IPS-NIHi7 (cell line): Measurements from ENCODE around the gene S100A11.

Experiments used
- DNase-seq: peaks from one replicate; pipeline ENCODE4 v3.0.0; 2012; ENCODE audit warnings: mixed read lengths; ENCODE audit errors: extremely low spot score

The S100A11 gene

DNA sequence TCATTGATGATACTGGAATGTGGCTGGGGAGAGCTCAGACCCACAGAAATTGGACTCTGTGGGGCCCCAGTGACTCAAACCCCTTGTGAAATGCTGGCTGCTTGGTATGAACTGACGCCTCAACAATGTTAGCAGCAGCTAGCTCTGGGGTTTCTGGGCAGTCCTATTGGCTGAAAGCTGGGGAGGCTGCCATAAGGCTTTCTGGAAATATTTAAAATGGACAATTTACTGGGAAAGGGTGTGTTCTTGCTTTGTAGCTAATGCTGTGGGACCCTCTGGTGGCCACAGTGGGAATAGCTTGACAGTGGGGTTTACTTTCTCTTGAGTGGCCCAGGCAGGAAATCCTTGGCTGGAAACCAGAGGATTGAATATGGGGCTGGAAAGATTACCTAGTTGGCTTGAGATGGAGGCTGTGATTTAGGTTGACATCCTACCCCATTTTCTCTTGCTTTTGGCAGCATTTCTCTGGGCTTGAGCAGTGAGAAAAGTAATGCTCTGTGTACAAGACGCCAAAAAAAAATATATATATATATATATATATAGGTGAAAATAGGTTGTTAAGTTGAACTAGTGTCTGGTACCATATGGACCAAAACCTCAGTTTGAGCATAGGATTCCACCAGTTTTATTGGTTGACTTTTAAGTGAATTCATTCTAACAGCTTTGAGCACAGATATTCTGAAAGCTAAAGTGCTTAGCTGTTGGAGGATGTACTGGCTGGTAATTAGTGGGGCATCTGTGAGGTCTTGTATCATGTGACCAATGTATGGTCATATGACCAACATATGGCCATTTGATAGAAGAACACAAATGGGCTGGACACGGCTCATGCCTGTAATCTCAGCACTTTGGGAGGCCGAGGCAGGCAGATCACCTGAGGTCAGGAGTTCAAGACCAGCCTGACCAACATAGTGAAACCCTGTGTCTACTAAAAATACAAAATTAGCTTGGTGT lies 34.9 kb downstream of the S100A11 start:
- peak; percentile 66 for DNase-seq

DNA sequence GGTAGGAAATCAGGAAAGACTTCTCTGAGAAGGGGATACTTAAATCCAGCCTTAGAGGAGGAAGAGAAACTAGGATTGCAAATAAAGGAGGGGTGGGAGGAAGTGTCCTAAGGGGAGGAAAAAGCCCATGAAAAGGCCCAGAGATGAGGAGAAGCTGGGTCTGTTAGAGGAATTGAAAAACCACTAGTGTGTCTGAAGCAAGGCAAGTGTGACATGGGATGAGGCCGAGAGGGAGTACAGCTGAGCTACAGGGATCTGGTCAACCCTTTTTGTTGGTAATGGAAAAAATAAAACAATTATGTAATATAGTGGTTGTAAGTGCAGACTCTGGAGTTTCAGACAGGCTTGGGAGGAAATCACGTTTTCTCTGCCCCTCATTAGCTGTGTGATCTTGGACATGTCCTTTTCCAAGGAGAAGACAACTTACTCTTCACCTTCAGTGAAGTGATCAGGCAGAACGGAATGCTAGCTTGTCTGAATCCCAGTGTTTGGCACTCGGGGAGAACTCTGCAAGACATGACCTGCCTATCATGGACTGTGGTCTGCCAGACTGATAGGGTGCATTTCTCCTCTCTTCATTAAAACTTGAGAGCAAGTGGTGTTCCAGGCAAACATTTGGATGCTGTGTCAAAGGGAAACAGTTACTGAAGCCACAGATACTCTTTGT lies 35.7 kb downstream of the S100A11 start:
- no peak for DNase-seq

DNA sequence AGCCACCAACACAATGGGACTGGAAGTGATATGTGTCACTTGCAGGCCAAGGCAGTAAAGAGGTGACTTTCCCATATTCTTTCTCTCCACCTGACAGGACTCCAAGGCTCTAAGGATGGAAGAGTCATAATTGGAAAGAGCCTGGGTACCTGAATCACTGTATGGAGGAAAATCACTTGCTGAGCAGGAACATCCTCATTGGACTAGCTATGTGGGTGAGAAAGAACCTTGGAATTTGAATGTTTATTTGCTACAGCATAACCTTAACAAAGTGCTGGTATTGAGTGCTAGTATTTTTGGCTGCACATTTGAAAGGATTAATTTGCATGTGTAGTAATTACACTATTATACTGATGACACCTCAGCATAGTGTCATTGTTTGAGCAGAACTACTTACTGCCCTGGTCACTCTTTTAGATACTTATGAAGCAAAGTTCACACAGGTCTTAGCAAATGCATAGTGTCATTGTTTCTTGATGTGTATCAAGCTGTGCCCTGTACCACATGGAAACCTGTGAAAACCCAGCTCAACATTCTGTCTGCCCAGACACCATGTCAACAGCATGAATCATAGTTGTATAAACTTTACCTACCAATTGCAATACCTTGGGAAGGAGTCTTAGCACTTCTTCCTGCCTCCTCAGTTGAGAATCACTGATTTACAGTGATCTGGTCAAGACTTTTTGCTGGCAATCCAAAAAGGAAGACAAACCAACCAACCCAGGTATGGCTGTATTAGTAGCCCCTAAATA lies 38.0 kb downstream of the S100A11 start:
- no peak for DNase-seq

DNA sequence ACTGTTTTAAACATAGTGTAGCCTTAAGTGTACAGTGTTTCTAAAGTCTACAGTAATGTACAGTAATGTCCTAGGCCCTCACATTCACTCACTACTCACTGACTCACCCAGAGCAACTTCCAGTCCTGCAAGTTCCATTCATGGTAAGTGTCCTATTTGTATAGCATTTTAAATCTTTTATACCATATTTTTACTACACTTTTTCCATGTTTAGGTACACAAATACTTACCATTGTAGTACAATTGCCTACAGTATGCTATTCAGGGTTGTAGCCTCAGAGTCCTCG lies 39.6 kb downstream of the S100A11 start:
- DNase-seq = no peak

DNA sequence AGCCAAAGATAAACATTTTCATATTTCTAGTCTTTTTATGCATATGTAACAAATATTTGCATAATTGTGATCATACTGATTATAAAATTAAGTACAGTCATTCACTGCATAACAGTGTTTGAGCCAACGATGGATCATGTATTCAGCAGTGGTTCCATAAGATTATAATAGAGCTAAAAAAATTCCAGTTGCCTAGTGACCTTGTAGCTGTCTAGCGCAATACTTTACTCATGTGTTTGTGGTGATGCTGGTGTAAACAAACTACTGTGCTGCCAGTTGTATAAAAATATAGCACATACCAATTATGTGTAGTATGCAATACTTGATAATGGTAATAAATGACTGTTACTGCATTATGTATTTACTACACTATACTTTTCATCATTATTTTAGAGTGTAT lies 41.0 kb downstream of the S100A11 start:
- no peak for DNase-seq

DNA sequence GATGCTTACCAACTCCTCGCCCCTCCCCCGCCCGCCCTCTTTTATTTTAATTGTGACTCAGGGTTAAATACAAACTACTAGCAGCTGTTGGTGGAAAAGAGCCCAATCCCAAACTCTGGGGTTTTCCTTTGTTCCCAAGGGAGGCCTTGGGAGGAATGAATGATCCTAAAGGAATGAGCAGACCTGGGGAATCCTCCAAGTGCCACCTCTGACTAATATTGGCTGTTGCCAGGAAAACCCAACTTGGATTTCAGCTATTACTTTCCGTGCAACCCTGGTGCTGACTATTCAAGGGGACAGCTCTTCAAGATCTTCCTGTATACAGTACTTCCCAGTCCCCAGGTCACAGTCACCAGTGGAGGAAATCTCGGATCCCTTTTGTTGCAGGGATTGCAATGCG lies 41.8 kb downstream of the S100A11 start:
- peak; percentile 23 for DNase-seq

DNA sequence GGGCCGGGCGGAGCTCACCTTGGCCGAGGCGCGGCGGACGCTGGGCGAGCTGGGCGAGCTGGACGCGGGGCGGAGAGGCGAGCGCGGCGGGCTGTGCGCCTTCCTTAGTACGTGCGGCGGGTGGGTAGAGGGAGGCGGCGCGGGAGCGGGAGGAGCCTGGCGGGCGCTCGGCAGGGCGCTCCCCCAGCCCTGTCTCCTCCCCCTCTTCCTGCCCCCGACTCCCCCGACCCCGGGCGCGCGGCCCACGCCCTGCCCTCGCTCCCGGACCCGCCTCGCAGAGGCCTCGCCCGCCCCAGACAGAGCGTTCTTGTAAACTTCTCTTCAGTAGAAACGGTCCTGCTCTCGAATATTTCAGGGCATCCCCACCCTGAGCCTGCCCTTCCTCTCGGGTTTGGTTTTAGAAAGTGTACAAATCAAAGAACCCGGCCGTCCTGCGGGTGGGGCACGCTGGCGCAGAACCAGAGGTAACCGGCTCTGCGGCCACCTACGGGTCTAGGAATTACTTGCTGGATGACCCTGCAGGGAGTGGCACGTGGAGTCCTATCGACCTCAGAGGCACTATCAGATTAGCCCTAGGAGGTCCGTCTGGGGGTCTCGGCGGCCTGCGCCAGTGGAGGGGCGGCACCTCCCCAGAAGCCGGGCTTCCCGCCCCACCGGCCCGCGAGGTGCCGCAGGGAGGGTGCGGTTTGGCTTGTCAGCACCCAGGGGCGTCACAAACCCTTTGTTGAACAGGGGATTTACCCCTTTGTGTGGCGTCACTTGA lies 42.9 kb downstream of the S100A11 start, which contains the start of gene S100A10:
S100A10 (minus strand) TSS at position 126 of the 763 bp plus-strand sequence. CDS start 7,629 bp downstream, outside the sequence.
- DNase-seq = peak; percentile 61

DNA sequence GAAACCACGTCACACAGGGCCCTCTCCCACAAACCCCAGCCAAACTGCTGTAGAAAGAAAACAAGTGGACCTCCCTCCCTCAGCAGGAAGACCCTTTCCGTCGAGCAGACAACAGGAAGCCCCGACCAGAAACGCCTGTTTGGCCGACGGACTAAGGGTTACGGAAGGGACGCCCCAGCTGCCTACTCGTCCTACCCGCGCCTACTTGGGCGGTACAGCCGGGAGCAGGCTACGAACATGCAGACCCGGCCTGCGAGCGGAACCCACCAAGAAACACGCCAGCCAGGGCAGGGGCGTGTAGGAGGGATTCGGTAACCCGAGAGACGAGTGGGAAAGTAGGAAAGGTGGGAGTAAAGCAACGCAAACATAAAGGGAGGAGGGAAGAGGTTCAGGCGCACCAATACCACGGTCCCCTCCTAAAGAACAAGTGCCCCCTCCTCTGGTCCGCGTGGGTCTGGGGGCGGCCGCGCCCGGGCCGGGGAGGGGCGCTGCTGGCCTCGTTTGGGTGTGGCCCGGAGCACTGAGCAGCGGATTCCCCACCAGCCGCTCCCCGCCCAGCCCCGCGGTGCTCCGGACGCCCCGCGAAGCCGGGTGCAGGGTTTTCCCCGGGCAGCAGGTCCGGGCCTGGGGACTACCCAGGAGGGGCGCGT lies 43.6 kb downstream of the S100A11 start:
- no peak for DNase-seq

DNA sequence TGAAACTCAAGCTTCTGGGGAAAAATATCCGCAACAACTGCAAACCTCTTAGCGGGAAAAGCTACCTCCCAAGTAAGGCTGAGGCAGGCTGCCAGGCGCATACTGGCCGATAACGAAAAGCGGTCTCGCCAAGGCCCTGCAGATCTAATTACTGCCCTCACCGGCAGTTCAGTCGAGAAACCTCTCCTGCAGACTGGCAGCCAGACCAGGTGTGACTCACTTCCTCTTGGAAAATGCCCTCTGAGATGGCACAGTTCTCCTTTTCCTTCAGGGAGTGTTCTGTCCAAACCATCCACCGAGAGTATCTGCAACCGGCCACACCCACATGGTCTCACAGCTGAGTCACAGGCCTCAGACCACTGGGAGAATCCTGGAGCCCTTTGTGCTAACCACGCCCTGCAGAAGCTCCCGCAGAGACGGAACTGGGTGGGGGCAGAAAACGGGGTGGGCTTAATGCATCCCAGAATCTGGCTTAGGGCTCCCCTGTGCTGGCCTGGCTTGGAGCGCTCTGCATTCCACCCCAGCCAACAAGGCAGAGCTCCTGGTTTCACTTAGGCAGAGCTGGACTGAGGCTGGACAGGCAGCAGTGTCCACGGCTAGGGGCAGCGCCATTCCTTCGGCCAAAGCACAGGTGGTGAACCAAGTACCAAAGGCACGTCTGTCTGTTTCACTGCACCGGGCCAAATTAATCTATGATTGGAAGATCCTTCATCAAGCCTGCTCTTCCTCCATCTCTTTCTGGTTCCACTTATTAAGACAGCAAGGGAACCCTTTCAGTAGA lies 44.3 kb downstream of the S100A11 start:
- peak; percentile 62 for DNase-seq

DNA sequence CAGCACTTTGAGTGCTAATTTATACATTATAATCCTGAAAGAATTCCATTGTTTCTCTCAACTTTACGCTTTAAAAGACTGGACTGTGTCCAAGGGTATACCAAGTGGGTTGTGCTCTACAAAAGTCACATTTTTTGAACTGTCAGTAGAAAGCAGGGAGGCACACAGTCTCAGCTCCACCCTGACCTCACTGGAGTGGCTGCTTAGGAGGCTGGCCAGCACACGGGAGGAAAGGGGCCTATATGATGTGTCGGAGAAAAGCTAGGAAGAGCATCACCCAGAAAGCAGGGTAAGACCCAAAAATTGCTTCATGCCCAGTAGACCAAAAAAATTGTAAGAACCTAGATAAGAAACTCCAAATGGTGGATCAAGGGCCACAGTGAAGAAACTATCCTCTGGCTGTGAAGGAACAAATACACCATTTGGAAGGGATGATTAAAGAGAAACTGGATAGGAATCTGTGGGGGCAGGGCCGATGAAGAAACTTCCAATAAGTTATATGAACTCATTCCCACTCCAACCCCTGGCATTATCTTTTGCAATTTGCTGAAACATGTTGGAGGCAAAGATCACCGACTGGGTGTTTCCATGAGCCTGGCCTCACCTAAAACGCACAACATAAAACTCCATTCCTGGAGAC lies 45.0 kb downstream of the S100A11 start:
- DNase-seq = no peak

DNA sequence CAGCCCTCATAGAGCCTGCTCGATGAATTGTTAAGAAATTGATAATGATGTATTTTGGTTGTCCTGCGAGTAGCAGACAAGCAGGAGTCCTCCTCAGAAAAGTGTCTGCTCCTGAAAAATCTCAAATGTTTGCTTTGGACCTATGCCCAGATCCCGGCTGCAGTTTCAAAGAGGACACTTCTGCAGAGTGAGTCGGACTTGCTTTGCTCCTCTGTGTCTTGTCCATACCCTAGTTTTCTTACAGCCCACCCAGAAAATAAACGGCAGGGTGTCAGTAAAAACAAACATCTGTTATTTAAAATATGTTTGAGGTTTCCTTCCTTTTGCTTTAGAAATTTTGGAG lies 46.0 kb downstream of the S100A11 start:
- no peak for DNase-seq

DNA sequence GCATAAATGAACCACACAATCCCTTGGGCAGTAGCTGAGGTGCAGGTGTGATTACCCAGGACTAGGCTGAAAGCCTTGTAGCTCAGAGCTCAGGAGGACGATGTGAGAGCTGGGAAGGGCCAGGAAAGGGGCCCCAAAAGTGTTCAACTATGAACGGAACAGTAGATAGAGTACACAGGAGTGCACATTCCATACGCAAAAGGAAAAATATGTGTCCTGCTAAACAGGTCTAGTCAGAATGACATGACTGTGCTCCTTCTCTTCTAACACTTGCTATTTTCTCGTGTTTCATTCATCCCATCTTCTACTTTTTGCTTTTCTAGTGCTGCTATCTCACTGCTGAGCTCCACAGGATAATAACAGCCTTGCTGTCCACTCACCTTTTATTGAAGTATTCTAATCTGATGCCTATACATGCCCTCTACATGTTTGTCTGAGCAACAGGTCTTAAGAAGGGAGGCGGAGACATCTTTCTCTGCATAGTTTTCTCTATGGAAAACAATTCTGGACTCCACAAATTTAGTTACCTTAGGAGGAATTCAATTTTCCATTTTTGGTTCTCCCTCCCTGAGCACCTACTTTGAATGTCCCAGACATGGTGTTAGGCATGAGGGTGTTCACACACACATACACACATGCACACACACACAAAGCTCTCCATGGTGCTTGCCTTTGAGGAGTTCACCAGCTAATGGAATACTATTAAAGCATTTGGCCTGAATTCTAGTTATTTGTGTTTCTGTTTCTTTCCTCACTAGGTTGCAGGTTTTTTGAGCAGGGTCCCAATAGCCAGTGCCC lies 46.5 kb downstream of the S100A11 start:
- DNase-seq = no peak

DNA sequence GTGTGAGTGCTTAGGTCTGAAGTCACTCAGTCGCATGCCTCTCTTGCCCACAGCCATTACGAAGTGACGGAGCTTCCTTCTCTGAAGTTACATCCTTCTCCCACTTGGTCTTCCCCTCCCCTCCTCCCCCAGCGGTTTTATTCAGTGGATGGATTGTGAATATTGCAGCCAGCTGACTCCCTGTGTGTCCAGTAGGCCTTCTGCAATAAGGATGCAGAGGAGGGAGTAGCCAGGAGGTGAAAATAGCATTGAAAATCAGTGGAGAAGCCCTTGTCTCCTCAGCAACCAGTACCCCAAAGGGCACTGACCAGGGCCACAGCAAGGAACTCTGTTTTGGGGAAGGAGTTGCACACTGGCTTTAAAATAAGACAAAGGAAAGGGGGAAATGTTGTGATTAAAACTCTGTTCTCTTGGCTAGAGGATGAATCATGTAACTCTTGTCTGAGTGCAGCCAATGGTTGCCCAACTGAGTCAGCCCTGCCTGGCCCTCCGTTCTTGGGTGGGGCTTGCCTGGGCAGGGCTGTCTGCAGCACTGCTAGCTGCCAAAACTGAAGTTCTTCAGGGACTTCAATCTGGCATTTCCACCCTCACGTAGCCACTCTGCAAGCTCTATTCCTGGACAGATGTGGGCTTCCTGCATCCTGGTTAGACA lies 47.5 kb downstream of the S100A11 start:
- DNase-seq = no peak

DNA sequence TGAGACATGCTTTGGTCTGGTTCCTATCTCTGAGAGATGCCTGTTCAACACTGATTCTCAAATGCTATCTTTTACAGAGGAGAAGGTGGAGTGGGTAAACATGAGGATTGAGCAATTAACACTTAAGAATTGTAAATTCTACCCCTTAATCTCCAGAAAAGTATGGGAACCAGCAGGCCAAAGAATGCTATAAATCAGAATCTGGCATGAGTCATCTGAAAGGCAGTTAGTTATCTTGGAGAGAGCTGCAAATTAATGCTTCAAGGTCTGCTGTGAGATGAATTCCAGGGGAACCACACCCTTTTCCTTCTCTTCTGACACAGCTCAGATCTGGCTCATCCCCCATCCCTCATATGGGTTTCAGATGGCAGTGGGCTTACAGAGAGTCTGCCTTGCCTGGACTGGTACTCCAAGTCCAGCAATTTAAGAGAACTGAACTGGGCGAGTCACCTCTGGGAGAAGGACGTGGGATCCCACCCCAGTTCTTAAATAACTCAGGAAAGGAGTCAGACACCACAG lies 48.3 kb downstream of the S100A11 start:
- no peak for DNase-seq

DNA sequence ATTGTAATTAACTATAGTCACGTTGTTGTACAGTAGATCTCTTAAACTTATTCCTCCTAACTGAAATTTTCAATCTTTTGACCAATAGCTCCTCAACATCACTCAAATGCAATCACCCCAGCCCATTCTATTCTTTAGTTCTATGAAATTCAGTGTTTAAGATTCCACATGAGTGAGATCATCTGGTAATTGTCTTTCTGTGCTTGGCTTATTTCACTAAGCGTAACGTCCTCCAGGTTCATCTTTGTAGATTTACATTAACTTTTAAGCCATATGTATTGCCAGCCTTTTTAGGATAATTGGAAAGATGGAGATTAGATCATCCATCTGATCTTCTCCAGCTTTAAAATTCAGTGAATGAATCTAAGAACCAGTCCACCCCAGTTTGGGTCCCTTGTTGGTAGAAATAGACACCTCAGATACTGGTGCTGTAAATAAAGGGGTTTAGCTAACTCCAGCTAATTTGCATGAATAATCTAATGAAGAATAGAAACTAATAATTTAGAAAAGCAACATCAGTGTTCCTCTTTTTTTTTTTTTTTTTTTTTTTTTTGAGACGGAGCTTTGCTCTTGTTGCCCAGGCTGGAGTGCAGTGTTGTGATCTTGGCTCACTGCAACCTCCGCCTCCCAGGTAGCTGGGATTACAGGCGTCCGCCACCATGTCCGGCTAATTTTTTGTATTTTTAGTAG lies 50.2 kb downstream of the S100A11 start:
- DNase-seq = no peak

DNA sequence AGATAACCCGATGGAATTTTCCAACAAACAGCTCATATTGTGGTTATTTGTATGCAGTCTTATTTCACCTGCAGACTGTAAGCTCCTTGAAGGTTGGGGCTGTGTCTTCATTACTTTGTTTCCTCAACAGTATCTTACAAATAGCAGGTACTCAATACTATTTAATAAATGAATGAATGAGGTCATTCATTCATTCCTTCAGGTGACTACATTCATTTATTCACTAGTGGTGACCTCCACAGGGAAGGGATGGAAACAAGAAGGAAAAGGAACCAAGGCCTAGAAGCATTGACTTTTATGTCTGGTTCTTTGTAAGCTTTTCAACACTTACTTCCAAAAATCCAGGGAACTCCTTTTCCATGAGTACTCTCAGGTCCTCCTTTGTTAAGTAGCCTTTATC lies 51.0 kb downstream of the S100A11 start:
- no peak for DNase-seq

DNA sequence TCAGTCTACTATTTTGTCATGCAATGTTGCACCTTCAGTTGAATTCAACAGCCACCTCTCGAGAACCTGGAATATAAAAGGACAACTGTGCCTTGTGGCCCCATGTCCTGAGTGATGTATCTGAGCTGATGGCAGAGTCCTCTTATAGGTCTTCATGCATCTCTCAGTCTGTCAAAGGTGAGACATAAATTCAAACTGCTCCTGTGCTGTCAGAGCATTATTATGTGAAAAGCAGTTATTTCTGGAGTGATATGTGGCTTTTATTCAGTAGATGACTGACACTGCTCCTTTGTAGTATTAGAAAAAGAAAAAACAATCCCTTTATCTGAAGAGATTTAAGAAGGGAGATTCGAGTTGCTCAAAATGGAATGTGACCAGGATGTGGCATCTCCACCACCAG lies 51.5 kb downstream of the S100A11 start:
- no peak for DNase-seq
